H4 (cell line): ENCODE data around the gene SDC1. TPM values are rescaled to one million over a fixed set of nuclear protein-coding genes. Genes with fewer than 3 reads are reported as not detected.

Experiments used
- DNase-seq: peaks from one replicate; pipeline ENCODE4 v3.0.0-alpha.2; 2015; ENCODE audit warnings: low spot score
- total RNA-seq: library from RNA; depleted of rRNA; stranded (reverse); fragments of >200 nt; shearing (Covaris generic); gene quantifications from 2 replicates; pipeline ENCODE4 v1.2.3, GENCODE V29; 2014

Gene SDC1
- total RNA-seq, 1 experiment from 2014 or later: 29.0 TPM

DNA sequence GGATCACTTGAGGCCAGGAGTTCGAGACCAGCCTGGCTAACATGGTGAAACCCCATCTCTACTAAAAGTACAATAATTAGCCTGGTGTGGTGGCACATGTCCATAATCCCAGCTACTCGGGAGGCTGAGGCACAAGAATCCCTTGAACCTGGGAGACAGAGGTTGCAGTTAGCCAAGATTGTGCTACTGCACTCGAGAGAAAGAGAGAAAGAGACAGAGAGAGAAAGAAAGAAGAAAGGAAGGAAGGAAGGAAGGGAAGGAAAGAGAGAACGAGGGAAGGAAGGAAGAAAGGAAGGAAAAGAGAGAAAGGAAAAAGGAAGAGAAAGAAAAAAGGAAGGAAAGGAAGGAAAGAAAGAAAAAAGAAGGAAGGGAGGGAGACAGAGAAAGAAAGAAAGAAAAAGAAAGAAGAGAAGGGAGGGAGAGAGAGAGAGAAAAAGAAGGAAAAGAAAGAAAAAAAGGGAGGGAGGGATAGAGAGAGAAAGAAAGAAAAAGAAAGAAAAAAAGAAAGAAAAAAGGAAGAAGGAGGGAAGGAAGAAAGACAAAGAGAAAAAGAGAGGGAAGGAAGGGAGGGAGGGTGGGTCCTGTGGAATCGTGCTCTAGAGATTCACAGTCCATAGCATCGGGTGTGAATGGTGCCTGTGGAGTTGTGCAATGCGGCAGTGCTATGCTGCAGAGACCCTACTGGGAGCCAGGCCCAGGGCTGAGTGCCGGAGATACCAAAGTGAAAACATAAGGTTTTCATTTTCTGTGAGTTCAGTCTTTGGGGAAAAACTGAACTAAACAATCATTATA, 4.6 kb upstream of the SDC1 start:
- no peak for DNase-seq

DNA sequence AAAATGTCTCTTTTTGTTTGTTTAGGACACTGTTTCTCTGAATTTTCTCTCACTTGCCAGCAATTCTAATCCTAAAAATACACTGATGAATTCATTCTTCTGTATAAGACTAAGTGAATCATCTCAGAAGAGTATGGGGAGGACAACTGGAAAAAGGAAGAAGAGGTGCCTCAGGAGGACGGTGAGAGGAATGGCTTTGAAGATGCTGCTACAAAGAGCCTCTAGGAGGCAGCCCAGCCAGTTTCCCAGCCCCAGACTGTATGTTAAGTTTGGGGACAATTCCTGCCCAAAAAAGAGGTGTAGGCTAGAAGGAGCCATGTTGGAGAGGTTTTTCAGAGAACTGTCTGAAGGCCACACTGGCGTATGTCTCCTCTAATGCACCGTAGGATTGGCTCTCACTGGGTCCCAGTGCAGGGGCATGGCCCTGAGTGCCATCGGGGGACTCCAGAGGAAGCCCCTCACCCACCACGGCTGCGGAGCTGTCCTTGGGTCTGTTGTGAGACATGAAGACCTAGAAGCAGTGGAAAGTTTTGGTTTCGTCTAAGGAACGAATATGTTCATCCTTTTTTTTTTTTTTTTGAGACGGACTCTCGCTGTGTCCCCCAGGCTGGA, 3.1 kb upstream of the SDC1 start:
- no peak for DNase-seq

DNA sequence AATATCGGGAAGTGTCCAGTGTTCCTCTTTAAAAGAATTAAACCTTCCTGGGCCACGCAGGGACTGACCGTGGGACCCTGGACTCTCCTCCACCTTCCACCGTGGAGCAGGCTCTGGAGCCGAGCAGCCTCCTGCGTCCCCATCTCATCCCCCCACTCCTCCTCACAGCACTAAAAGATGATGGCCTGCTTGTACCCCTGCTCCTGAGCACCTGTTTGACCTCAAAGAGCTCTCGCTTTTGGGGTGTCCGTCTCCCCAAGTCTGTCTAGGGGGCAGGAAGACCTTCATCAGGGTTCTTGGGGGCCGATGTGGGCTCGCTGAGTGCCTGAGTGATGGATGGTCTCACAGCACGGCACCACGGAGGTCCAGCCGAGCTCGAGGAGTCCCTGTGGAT, 1.2 kb upstream of the SDC1 start:
- no peak for DNase-seq

DNA sequence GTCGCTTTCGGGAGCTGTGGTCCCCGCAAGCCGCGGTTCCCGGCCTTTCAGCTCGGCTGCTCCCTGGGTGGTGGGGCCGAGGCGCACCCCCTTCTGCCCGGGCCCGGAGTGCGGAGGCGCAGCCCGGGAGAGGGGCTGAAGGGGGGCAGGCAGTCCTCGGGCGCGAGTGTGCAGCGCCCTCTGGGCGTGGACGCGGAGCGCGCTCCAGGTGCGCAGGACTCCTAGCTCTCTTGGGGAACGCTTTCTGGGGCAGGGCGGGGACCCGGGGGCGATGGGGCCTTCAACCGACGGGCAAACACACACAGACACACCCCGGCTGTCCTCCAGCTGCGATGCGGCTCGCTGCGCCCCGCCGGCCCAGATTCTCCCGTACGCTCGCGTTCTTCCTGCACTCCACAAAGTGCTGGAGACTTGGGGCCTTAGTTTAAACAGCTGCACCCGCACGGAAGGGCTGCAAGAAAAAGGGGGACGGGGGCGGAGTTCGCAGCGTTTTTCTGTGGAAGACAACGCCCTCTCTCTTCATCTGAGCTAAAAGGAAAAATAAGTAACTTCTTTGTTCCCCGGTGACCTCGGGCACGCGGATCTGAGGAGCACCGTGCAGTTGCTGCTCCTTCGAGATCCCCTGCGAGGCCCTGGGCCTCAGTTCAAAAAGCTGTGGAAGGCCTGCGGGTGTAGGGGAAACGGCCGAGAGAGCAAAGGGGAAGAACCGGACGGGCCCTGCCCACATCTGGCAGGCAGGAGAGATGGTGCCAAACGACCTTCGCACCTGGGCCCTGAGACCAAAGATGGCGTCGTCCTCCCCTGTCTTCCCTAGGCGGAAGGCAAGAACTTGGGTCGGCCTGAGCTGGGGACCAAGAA, 593 bp upstream of the SDC1 start:
- DNase-seq: no peak

DNA sequence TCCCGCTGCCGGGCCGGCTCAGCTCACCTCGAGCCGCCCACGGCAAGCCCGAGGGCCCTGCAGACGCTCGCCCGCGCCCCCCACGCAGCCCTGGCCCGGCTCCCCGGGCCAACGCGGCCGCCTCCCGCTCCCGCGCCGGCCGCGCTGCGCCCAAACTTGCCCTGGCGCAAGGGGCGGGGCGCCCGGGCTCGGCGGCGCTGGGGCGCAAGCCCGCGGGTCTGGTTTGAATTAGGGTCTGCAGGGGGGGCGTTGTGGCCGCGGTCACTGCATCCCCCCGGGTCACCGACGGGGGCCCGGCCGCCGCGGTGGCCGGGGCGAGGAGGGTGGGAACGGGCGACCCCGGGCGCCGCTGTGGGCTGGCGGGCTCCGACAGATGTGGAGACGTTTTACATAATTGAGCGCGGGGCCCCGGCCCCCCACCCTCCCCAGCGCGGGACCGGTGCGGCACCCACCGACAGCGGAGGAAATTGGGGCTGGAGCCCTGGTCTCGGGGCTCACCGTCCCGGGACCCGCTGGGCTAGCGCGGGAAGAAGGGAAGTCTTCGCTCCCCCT, 690 bp downstream of the SDC1 start:
- DNase-seq: no peak

DNA sequence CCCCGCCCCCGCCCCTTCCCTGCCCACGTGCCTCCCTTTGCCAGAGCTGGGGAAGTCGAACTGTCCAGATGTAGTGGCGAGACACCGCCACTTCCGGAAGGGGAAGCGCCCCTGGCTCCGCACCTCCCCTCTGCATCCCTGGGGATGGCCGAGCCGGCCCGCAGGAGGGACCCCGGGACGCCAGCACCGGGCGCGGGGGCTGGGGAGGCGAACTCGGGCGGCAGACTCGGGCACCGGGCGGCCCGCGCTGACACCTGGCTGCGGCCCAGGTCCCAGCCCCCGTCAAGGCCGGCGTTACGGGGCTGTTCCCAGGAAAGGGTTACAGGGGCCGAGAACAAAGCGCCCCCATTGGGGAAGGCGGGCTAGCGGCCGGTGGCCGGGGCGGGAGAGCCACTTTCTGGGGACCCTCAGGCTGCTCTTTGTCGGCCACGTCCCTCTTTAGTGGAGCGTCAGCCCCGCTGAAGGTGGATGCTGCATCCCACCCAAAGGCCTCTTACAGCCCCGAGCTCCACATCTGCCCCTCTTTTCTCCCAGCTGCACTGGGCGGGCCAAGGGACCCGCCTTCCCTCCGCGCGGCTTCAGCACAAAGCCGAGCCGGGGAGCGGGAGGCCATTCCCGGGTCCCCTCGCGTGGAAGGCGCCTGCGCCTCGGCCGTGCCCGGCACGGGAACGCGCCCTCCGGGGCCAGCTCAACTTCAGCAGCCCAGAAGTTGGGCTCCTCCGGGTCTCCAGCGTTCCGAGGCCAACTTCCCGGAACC, 1.3 kb downstream of the SDC1 start:
- DNase-seq: peak; percentile 35

DNA sequence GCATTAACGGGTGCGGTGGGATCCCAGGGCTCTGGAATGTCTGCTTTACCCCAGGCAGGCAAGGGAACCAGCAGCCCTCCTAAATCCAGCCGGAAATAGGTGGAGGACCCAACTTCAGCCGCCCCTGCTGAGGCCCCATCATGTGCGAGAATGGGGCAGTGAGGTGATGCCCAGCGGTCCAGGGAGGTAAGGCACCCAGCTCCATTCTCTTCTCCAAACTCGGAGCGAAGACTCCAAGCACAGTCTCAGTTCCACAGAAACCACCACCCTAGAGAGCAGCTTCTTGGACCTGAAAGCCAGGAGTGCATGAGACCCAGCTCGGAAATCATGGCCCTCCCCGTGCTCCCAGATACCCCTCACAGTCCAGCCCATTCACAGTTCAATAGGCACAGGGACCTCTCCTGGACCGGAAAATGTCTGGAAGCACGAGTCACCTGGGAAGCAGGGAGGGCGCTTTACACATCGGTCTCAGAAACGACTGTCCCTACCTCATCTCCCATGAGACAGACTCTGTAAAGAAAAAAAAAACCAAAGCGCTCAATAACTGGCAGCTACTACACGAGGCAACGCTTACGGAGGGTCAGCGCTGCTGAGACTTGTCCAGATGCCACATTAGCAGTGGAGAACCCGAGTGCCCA, 2.0 kb downstream of the SDC1 start:
- DNase-seq: no peak

DNA sequence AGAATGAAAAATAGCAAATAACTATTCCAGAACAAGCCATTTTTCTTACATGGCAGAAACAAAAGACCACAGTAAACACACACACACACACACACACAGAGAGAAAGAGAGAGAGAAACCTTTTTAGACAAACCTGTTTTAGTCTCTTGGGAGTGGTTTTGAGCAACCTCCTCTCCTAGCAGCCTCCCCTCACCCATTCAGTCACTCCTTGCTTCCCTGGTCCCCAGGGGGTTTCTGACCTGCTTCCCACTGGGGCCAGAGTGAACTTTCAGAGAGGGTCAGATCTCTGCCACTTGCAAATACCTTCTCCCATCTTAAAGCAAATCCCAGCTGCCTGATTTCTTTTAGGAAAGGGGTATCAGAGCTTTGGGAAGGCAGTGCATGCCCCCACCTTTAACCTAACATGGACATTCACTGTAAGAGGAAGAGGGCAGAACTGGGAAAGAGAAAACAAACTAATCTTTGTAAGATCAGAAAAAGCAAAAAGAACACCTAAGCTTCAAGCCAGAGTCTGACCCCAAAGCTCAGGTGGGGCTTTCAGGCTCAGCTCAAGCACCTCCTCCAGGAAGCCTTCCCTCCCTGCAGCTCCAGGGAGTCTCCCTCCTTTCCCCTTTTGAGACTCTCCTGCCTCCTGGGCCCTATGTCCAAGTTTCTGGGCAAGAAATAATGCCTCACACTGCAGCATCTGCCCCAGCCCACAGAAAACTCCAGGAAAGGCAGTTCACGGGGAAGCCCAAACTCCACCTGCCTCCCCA, 2.7 kb downstream of the SDC1 start:
- DNase-seq: no peak

DNA sequence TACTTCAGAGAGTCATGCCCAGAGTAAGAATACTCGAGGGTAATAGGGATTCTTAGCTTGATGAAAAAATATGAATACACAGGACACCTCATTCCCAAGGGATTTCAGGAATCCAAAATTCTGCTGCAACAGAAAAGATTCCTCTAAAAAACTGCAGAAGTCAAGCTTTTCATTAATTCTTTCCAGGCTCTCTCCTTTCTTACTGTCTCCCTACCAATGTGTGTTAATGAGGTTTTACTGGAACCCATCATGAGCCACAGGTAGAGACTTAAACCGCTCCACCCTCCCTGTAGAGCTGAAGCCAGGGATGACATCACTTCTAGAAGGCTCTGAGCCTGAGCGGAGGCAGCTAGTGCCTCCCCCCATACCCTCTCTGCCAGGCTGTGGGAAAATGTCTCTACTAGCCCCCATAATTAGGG, 3.4 kb downstream of the SDC1 start:
- no peak for DNase-seq

DNA sequence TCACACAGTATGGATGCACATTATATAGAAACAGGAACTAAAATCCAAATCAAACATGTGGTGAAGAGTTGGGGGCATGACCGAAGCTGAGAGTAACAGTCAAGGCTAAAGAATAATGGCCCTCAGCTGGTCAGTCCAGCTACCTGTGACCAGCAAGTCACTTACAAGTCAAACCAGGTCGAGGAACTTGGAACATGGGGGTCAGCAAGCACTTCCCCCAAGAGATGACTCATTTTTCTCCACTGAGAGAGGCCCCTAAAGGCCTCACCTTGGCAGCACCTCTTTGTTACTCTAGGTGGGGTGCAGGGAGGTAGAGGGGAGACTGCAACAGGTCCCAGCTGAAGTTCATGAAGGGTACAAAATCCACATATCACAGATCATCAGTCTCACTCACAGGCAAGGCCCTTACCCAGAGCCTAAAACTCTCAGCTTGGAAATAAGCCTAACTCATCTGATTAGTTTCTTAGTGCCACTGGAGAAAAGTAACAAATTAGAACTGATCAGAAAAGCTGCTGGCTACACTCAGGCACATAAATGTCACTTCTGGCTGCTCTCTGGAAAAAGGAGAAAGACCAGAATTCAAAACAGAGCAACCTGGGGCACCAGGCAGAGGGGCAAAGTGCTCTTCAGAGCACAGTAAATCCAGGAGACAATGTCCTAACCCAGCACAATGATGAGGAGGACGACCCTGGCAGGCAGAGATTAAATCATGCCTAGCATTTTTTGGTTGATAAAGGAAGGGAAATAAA, 4.0 kb downstream of the SDC1 start:
- DNase-seq: no peak

DNA sequence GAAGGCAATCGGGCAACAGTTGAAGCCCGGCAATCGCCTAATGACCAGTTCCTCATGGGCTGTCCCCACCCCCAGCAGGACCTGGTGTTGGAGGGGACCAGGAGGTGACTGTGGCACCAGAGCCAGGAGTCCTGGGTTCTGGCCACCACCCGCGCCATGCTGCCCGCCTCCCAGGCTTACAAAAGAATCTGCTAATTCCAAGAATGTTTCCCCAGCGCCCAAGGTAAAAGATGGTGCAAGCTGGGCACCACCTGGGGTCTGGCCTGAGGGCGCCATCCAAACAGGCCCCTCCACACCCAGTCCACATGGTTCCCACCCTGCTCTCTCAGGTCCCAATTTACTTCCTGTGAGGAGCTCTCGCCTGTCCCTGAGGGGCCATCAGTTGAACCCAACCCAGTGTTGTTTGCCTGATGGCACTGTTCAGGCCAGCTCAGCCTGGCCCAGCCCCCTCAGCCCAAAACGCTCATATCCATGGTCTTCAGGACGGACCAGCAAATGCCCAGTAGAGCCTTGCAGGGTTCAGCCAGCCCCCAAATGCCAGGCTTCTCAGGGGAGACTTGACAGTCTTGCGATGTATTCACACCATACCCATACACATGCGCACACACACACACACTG, 5.1 kb downstream of the SDC1 start:
- DNase-seq: no peak

DNA sequence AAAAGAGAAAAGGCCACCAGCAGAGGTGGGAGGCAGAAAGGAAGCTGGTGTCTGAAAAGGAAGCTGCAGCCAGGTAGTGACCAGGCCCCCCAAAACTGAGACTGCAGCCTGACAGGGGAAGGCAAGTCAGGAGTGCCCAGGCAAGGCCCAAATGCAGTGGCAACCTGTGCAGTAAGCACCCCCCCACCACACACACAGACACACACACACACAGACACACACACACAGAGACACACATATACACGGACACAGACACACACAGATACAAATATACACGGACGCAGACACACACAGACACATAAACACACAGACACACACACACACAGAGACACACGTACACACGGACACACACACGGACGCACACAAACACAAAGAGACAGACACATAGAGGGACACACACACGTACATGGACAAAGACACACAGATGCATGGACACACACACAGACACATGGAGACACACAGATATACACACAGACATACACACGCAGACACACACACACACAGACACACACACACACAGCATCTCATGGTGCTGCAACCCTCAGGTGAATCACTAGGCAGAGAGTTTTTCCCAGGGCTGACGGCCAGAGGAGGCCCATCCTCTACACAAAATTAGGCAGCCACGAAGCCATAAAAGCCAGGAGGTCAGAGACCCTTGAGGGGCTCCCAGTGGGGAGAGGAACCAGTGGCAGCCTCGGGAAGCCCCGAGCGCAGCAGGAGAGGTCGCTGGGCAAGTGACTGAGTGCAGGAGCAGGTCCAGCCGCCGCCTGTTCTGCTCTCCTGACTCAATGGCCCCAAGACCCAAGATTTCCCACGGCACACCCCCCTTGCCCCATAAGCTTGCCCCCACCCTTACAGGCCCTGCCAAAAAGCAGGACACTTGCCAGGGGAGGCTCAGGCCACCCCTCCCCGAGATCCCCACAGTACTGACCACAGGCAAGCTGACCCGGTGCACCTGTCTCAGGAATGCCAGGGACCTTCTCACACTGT, 6.3 kb downstream of the SDC1 start:
- no peak for DNase-seq

DNA sequence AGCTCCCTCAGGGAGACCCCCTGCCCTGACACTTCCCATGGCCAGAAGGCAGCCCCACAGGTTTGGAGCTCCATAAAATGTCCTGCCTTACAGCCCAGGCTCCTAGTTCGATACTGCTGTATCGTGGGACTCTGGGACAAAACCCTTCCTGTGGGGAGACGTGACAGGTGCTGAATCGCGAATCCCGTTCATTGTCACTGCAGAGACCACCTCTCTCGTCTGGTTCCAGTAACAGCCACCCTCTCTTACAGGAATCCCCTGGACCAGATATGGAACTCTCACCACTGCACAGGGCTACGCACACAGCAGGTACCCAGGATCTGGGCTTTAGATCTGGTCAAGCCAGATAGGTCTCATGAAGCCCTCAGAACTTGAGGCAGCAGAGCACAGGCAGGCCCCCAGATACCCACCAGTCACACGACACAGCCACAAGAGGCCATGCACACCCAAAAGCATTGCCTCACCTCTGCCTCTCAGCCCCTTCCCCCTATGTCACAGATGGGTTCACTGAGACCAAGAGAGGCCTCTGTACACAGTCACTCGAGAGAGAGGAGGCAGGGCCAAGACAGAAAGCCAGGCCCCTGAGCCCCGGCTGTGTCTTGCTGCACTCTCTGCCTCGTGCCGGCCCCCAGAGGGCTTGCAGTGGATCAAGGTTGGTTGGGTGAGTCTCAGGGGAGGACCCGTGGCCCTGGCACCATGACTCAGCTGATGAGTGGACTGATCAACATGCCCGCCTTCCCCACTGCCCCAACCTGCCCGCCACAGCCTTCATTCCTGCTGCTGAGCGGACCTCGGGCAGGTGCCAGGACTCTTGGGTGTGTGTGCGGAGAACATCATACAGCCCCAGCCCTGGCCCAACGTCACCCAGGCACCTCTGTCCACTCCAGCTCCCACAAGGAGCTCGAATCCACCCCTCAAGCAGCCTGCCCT, 7.6 kb downstream of the SDC1 start:
- DNase-seq: no peak

DNA sequence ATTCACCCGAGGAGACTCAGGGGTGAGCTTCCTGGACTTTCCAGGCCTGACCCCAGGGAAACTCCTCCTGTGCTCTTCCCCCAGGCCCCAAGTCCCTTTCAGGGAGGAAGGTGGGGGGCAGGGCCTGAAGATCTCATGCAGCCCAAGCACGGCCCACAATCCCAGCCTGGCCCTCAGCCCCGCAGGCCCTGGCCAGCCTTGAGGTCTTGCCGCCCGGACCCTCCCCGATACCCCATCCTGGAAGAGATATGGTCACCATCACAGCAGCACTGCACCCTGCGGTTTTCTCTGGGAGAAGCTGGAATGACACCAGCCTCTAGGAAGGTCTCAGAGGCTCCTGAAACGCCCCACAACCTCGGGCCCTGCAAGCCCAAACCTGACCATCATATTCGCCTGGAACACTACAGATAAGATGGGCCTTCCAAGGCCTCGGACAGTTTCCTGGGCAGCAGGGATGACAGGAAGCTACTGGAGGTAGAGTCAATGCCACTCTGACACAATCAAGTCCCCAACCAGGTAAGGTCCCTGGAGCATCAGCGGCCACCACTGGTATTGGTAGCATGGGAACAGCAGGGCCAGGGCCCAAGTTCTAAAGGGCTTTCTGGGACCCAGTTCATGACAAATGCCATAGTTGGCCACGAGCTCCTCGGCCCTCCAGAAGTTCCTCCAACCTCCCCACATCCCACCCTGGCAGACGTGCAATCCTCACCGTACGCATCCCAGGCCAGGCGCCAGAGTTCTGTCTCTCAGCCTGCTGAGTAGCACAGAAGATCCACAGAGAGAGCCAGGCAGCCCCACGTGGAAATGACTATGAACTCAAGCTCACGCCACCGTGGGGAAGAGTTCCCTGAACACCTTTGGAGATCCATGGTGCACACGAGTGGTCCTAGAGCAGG, 8.6 kb downstream of the SDC1 start:
- no peak for DNase-seq

DNA sequence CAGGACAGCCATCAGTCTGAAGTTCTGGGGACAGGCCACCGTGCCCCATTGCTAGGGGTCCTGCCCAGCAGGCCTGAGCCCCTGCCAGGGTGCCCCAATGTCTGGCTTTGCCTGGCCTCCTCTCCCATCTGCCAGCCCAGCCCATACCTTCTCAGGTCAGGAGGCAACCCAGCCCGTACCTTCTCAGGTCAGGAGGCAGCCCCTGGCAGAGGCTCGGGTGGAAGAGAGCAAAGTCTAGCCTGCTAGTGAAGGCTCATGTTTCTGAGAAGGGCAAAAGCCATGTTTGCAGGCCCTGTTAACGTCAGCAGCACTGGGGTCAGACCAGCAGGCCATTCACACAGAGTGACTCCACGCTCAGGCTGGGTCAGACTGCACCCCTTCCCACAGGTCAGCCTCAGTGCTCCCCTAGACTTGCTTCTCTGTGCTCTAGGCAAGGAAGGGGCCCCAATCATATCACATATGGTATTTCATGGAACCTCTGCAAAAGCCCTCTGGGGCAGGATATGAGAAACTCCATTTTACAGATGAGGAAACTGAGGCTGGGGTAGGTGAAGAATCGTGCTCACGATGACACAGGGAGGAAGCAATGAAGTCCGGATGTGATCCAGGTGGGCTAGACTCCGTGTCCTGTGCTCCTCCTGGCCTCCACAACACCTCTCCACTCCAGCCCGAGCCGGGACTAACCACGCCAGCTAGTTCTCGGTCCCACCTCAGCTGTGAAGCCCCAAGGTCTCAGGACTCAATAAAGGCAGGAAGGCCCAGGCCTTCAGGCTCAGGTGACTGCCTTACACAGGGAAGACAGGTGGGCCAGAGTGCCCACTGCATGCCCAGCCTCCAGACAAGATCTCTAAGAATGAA, 9.5 kb downstream of the SDC1 start:
- DNase-seq: no peak
